HL-60/S4 (cell line): ENCODE measurements around the gene TAF11L2.
"Not testable (repeated sequence)": the region's sequence is repeated elsewhere in the genome, so short reads cannot be mapped to it uniquely, and the experiment has no call there.

Experiments used
- in situ Hi-C: fragments of 300-500 bp; cut with MboI; formaldehyde crosslinking; loops from 2 replicates; pipeline ENCODE4 v1.14.3; 2022; ENCODE audit warnings: low sequenced_read_pairs

Gene TAF11L2

GRCh38 chr5:17524935-17525334, 26.9 kb downstream of the TAF11L2 start, which contains the start of gene TAF11L5:
Gene TAF11L5 (plus strand): TSS chr5:17525235.
- in situ Hi-C loops: not testable (repeated sequence)

DNA sequence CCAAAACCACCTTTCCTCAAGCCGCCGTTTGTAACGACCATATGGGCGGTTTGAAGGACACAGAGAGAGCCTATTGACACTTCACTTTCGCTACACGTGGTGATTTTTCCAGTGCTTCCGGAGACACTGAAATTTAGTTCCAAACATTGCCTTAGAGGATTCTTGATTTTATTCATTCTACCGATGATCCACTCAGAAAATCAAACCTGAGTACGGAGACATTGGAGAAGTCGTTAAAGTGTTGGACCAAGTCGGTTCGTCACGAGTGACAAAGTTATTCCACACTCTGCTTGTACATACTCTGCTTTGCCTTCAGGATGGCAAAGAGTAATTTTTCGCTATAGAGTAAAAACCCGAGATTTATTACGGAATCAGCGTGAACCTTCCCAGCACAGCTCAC, 28.5 kb downstream of the TAF11L2 start:
- in situ Hi-C loops: not testable (repeated sequence)

DNA sequence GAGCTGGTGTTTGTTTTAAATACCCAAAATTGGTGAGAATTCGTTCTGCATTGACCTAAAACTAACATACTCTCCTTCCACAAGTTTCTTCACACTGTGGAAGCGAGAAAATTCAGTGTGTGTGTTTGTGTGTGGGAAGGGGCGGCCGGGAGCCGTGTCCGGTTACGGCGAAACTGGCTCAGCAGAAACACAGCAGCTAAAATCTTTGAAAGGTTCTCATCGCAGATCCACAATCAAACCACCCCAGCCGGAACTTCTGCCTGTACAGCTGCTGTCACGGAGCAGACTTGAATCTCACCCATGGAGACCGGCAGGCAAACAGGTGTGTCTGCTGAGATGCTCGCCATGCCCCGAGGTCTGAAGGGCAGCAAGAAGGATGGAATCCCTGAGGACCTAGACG, 30.3 kb downstream of the TAF11L2 start, which contains the start of gene TAF11L6:
TAF11L6 (plus strand) TSS at position 301 of the 400 bp plus-strand sequence.
- in situ Hi-C loops: not testable (repeated sequence)
